HG02852 (cell line): ENCODE measurements around the gene LTF.
"Not testable (repeated sequence)": the region's sequence is repeated elsewhere in the genome, so short reads cannot be mapped to it uniquely, and the experiment has no call there.

Source experiments
- ATAC-seq: cut with Tn5 transposase; IDR thresholded peaks from one replicate; pipeline ENCODE4 v1.9.1; 2021; ENCODE audit warnings: mild to moderate bottlenecking, moderate library complexity; ENCODE audit not compliant: unreplicated experiment

The LTF gene

DNA sequence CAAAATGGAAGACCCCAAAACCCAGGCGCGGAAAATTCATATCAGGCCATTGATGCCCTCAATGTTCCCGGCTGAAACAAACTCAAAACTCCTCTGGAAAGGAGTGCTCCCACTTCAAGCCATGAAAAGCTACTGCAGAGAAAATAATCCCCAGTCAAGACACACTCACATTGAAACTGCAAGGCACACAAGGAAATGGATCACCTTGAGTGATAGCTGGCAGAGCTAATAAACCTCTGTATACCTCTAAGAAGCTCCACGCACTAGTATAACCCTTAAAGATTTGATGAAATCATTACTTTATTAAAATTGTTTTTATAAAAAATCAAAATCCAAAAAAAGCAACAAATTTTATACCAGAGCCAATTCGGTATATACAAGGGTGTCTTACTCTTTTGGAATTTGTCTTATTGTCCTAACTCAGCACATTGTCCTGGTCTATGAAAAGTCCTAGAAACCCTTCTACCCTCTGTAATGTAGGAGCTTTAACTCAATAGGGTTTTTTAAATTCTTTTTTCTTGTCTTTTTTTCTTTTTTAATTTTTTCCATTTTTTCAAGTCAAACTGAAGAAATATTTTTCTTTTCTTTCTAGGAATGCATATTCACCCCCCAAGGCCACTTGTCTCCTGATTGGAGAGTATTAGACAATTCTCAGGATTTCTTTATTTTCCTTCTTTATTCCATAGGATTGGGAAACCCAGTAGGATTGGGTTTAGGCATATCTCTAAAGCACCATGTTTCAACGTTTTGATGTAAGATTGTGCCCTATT is 66.3 kb downstream of the LTF start:
- ATAC-seq, result no peak

DNA sequence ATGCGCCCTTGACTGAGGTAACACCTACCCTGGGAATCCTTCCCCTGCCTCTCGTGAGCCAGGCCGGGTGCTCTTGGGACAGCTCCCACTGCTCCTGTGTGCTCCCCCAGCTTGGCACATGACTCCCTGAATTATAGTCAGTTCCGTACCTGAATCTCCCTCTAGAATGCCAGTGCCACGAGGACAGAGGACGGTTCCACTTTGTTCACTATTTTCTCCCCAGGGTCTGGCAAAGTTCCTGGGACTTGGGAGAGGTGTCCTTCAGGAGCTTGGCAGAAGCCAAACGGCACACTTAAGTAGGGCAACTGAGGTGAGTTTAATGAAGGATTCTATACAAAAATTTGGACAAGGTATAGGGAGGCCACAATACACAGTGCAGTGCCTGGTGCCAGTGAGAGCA is 67.6 kb downstream of the LTF start:
- no peak for ATAC-seq

DNA sequence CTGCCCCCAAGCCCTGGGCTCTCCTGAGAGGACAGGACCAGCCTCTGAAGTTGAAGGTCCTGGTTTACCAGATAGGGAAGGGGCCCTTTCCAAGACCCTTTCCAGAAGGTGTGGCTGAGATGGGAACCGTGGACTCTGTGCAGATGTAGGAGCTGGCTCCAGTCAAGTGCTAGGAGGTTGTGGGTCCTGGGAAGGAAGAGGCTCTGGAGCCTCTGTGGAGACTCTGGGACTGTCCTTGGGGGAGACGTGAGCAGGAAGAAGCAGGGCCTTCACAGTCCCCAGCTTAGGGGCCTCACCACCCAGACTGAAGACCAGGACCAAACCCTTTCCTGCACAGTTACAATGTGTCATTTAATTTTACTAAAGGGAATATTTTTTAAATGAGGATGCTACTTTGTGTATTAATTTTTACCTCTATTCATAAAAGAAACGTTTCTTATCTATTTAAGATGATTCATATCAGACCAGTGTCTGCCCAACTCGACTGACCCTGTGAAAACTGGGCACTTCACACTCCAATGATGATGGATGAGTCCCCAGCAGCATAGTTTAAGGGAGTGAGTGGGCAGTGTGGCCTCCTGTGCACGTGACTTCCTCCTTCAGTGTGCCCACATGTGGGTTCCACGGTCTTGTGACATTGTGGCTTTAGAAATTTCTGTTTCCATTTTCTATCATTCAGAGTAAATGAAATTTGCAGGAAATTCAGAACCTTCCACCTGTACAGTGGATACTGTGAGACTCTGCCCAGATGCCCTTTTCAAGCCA is 68.8 kb downstream of the LTF start:
- ATAC-seq, result no peak

DNA sequence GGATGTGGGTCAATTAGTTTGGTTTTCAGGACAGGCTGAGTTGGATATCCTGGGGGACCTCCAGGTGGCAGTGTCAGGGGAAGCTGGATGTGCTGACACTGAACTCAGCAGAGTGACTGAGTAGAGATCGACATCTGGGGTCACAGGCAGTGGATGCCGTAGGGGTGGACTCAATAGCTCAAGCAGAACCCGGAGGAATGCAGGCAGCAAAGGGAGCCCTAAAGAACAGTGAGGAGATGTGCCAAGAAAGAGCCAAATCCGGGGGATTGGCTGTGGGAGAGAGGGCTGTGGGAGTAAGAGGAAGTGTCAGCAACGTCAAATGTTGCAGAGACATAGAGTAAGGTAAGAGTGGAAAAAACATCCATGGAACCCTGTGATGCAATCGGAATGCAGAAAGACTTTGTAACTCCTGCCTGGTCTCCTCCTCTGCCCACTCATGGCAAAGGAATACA is 69.5 kb downstream of the LTF start:
- ATAC-seq, result no peak

DNA sequence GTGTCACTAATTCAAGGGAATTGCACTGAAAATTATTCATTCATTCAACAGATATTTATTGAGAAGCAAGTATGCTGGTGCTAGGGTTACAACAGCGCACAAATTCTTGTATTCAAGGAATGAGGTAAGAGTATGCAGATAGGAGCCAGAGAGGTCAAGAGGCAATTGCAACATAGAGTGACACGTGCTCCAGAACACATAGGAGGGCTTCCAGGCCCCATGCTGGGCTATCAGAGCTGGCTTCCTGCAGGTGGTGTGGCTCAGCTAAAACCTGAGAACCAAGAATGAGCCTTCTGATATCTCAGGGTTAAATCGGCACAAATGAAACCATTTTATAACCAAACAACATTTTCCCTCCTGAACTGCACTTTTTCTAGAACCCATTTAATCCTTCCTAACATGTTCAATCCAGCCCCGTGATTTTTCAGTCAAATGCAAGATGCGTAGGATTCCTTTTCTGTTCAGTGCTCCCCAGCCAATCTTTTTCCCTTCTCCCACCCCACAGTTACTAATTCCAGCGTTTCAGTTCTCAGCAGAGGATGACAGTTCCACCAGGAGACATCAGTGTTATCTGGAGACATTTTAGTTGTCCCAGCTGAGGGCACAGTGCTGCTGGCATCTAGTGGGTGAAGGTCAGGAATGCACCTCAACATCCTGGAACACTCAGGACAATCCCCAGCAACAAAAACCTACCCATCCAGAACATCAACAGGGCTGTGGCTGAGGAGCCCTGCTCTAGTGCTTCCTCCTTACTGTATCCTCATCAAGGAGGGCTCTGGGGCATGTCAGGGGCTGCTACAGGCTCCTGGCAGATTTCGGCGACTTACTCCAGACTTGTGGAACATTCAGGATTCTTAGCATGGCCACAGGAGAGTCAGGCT is 70.9 kb downstream of the LTF start:
- ATAC-seq, result no peak

DNA sequence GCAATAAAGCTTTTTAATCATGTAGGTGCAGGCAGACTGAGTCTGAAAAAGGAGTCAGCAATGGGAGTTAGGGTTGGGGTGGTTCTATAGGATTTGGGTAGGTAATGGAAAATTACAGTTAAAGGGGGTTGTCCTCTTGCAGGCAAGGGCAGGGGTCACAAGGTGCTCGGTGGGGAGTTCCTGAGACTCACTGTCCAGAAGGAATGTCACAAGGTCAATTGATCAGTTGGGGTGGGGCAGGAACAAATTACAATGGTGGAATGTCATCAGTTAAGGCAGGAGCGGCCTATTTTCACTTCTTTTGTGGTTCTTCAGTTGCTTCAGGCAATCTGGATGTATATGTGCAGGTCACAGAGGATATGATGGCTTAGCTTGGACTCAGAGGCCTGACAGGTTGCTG is 71.7 kb downstream of the LTF start:
- no peak for ATAC-seq

DNA sequence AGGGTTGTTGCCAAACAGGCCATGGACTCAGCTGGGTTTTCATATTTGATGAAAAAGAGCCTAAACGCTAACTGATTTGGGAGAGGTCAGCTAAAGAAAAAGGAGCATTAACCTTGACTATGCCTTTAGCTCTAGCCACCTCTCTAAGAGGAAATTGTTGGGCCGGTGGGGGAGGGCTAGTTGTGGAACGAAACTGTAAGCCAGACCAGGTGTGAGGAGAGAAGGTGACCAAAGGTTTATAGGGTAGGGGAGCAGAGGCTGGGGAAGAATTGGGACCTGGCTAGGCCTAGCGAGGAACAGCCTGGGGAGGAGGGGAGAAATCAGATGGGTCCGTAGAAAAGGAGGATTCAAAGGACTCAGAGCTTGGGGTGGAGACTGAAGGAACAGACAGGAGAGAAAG is 73.2 kb downstream of the LTF start:
- ATAC-seq, result not testable (repeated sequence)

DNA sequence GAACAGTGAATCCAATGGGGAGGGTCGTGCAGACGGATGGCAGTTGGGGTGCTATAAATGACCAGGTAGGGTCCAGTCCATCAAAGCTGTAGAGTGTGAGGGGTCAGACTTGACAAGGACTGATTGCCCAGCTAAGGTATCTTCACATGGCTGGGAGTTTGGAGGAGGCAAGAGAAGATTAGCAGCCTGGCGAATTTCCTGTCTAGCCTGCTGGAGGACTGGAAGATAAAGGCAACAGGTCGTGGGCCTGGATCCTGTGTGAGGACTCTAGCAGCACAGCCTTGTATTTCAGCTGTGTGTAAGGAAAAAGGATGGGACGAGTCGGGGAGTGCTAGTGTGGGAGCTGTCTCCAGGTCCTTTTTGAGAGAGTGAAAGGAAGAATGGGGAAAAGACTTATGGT is 75.4 kb downstream of the LTF start:
- no peak for ATAC-seq

DNA sequence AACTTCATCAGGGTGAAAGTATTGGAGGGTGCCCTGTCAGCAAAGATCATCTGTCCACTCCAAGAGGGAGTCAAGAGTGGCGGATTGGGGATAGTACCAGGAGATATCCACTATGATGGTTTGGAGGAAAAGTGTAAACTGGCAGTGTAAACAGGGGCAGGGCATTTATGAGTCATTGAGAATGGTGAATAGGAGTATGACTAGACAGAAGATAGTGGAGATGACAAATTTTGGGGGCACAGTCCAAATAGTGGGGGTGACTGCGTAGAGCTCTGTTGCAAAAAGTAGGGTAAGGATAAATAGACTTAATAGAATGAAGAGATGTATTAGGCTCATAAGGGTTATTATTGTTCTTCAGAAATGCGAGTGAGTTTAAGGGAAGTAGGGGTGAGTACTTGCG is 75.9 kb downstream of the LTF start:
- ATAC-seq, result not testable (repeated sequence)

DNA sequence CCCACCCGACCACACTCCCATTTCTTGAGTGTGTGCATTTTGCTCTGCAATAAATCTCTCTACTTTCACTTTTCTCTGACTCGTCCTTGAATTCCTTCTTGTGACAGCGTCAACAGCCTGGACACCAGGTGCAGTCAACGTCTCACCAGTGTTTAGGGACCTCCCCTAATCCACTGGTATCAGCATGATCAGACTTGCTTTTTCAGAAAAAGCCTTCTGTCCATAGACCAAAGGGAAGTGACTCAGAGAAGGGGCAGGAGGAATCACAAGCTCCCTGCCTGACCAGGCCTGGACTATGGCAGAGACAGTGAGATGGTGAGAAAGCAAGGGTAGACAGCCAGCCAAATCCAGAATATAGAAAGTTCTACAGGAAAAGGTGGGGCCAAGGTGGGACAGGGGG is 78.5 kb downstream of the LTF start:
- ATAC-seq, result no peak
